ENCODE measurements around the gene CCDC47. TPM values are rescaled to one million over a fixed set of nuclear protein-coding genes. Genes with fewer than 3 reads are reported as not detected.
A peak's percentile ranks its signal among the peaks of the same experiment; 100 is the strongest.

Gene CCDC47
- total and polyA plus RNA-seq, 2 of the 4 experiments (the other 2 are of a cell fraction) = 45.7 to 62.0 TPM

- WGBS, 2 experiments (ENCODE audit: extremely low coverage in 2 of 2, insufficient read length in 1 of 2) = no CpG with 5 or more reads among the region's 1 CpG
- Histone ChIP-seq H2AK9ac (replicated peaks; ENCODE audit: low read depth, low read length, poor library complexity) (no peak overlapping the region), H3K4ac (ENCODE audit: low read depth, low read length) (no peak overlapping the region), H2BK20ac (ENCODE audit: low read depth, low read length) (no peak overlapping the region), H3K56ac (ENCODE audit: extremely low read depth, insufficient read depth, low read length) (no peak overlapping the region), H3K9me1 (ENCODE audit: insufficient read depth, low read length) (no peaks in the 10 kb centered on the region), H2AK5ac (ENCODE audit: low read depth, low read length) (no peak overlapping the region), H2BK5ac (ENCODE audit: low read depth, low read length, poor library complexity, severe bottlenecking) (peak overlapping the region; percentile 69), H3K9me3 (ENCODE audit: control insufficient read depth, insufficient read depth, low read length) (no peaks in the 10 kb centered on the region), H3K36me3 (ENCODE audit: control insufficient read depth, insufficient read depth, low read length) (peaks cover 49% of the 10 kb centered on the region), H3K27ac (ENCODE audit: insufficient read depth, low read length) (peak overlapping the region; percentile 87; the same call in 1 of the 2 replicates), H3K79me1 (ENCODE audit: low read depth in 1 of 2, low read length in 2 of 2) (peaks cover 27 to 42% of the 10 kb centered on the region in 2 experiments), H2BK120ac (ENCODE audit: low read depth, low read length) (no peak overlapping the region), H3K23ac (ENCODE audit: low read depth, low read length) (no peak overlapping the region), H4K91ac (ENCODE audit: insufficient read depth, low read depth, low read length) (no peak overlapping the region), H3K4me1 (ENCODE audit: control insufficient read depth, insufficient read depth, low read length) (peaks cover 2% of the 10 kb centered on the region; the same call in 1 of the 2 replicates), H3K18ac (ENCODE audit: low read depth, low read length) (no peak overlapping the region), H4K8ac (ENCODE audit: low read depth in 2 of 2, low read length in 2 of 2) (no peak overlapping the region), H3K4me2 (ENCODE audit: low read depth, low read length) (0 out of 2 replicates have a peak overlapping the region, but pooled peaks have one; percentile 46), H3K9ac (ENCODE audit: low read depth, low read length) (no peak overlapping the region), H4K20me1 (ENCODE audit: insufficient read depth, low read length) (peaks cover 3% of the 10 kb centered on the region; the same call in 1 of the 2 replicates), H2AFZ (replicated peaks; ENCODE audit: low read length, poor library complexity) (no peak overlapping the region), H3K27me3 (ENCODE audit: control insufficient read depth, insufficient read depth, low read length) (no peaks in the 10 kb centered on the region), H3K14ac (replicated peaks; ENCODE audit: low read depth, low read length) (no peak overlapping the region), H3K4me3 (ENCODE audit: insufficient read depth, low read depth, low read length) (no peak overlapping the region), H2BK15ac (ENCODE audit: low read depth, low read length) (no peak overlapping the region), H4K5ac (ENCODE audit: low read depth, low read length) (no peak overlapping the region)
- no peak for DNase-seq
- in situ Hi-C loops (cut with MboI; ENCODE audit: low sequenced_read_pairs) (no loop called here), dilution Hi-C loops (cut with HindIII; ENCODE audit: low sequenced_read_pairs, unreplicated experiment) (no loop called here), intact Hi-C loops (cut with micrococcal nuclease) (loop anchor here (2.0 kb wide), 2 partner anchors 14 to 22 kb away; partner anchors contain the start of genes FTSJ3 and PSMC5)
- TF ChIP-seq, protein P1, sequence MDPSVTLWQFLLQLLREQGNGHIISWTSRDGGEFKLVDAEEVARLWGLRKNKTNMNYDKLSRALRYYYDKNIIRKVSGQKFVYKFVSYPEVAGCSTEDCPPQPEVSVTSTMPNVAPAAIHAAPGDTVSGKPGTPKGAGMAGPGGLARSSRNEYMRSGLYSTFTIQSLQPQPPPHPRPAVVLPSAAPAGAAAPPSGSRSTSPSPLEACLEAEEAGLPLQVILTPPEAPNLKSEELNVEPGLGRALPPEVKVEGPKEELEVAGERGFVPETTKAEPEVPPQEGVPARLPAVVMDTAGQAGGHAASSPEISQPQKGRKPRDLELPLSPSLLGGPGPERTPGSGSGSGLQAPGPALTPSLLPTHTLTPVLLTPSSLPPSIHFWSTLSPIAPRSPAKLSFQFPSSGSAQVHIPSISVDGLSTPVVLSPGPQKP (IDR thresholded peaks at IDR 0.05; ENCODE audit: borderline replicate concordance, low read depth, low read length) = no peak
- TF ChIP-seq SMC3 (IDR thresholded peaks at IDR 0.05; ENCODE audit: low read depth, low read length) = no peak
- TF ChIP-seq CHD1 (IDR thresholded peaks at IDR 0.05; ENCODE audit: low read depth, low read length) = no peak
- ATAC-seq (ENCODE audit: low read depth) = peak; percentile 91
- ChIA-PET CTCF (no interaction called here), POLR2A (ENCODE audit: unreplicated experiment) (no interaction called here)
- no TSS peak for BruUV-seq (replicated peaks)
Observed at GRCh38 chr17:63804328-63804727, 30.9 kb upstream of the CCDC47 start.
